Muscle of arm (tissue), 12 donors: ENCODE measurements around the gene NEDD4L. TPM values are rescaled to one million over a fixed set of nuclear protein-coding genes. Genes with fewer than 3 reads are reported as not detected.

Experiments used
- DNase-seq: peaks from one replicate; pipeline ENCODE4 v3.0.0-alpha.2; 2013
- polyA plus RNA-seq, 12 donors: library from polyadenylated mRNA; unstranded; fragments of 120-200 nt; gene quantifications; one replicate each; pipeline ENCODE4 v1.2.1, GENCODE V29; 2013; ENCODE audit not compliant: insufficient read length in 12 of 12

Gene NEDD4L
- polyA plus RNA-seq, 12 donors = 32.9 to 61.7 (median 43.5) TPM; not detected in 1

- DNase-seq = no peak
Observed at GRCh38 chr18:58287353-58288274, 243.6 kb downstream of the NEDD4L start.

- no peak for DNase-seq
Observed at GRCh38 chr18:58288921-58289797, 245.1 kb downstream of the NEDD4L start.

GRCh38 chr18:58290116-58290695 lies 246.2 kb downstream of the NEDD4L start:
- DNase-seq = no peak

- no peak for DNase-seq
Observed at GRCh38 chr18:58291131-58291530, 247.1 kb downstream of the NEDD4L start.

GRCh38 chr18:58292638-58293037 lies 248.6 kb downstream of the NEDD4L start:
- DNase-seq = no peak

- no peak for DNase-seq
Observed at GRCh38 chr18:58297198-58297597, 253.2 kb downstream of the NEDD4L start.

DNA sequence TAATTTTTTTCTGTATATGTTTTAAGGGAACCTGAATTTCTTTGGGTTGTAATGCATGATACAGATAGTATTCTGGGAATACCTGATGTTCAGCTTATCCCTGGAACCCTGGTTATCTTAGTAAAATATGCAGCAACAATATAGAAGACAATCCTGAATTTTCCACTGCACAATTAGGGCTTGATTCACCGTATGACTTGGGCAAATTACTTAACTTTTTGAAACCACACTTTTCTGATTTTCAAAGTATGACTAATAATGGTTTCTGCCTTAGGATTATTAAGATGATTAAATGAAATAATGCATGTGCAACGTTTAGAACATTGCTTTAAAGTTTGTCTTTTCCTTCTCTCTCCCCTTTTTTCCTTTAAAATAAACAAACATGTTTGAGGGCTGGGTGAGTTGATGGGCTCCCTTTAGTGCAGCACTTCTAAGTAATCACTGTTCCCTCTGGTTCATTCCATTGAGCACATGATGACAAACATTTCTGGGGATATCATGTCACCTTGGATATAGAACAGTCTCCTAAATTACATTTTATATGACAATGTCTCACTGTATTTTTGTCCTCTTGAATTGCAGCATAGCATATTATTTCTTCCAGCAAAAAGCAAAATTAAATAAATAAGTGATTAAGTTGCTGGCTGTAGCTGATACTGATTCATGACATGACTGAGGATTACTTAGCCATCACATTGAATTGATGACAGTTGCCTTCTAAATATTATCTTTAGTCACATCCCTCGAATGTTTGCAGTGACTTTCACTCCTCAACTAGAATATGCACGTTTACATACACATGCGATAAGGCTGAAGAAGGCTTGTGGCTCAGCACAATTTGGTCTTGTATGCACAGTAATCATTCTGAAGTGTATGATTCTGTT lies 254.5 kb downstream of the NEDD4L start:
- no peak for DNase-seq

DNA sequence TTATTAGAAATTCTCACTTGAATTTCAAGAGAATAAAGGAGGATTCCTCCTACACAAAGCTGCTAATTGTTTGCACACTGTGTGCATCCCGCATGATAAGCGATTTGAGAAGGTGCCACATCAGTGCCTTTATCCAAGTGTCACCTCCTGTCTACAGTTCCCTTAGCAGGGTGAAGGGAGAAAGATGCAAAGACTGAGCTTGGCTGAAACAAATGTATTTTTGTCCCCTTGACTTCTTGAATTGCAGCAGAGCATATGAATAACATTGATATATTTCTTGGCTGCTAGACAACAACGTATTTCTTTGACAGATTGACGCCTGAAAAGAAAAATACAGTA lies 255.1 kb downstream of the NEDD4L start:
- DNase-seq = no peak

- DNase-seq = no peak
Observed at GRCh38 chr18:58299936-58300335, 255.9 kb downstream of the NEDD4L start.

- DNase-seq = no peak
Observed at GRCh38 chr18:58300867-58301266, 256.8 kb downstream of the NEDD4L start.

DNA sequence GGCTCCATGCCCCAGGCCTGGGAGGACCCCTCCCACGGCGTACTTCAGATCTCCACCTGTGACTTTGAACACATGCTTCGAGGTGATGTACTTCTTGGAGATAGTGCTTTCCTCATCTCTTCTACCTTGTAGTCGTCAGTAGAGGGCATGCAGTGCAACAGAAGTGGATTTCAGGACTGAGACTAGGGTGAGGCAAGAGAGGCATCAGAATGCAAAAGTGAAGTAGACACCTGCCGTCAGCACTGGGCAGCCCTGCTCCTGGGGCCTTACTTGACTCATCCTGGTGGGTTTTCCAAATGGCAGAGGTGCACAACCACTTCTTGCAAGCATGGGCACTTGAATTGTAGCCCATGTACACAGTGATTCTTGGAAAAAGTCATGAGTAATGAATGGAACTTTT lies 258.8 kb downstream of the NEDD4L start:
- no peak for DNase-seq

DNA sequence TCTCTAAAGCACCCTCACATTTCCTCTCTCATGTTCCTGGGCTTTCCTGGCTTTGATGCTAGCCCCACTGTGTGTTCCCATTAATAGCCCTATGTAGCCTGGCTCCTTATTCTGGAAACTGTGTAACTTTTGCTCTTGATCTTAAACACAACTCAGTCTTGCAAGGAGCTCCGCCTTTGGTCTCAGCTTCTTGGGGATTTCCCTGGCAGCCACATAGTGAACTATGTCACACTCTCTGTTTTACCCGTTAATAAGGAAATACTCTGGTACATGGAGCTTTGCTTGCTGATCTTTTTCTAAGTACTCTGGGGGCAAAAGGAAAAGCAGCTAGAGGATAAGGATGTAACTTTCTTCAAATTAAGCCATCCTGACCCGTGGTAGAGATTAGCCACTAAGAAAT lies 259.3 kb downstream of the NEDD4L start:
- no peak for DNase-seq

DNA sequence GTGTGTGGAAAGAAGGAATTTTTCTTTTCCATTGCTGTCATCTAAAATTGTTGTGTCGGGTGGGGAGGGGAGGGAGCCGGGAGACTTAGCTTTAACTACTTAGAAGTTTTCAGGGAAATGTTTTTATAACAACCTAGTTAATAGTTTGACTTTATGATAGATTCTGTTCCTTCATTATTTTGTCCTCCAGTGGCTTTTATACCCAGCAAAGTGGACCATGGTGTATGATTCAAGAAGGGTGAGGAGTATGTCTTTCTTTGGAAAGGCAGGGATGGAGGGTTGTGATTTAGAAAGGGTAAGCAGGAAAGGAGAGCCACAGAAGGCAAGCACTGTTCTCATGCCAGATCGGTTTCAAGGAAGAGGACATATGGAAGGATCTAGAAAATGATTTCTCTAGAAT lies 261.8 kb downstream of the NEDD4L start:
- no peak for DNase-seq

DNA sequence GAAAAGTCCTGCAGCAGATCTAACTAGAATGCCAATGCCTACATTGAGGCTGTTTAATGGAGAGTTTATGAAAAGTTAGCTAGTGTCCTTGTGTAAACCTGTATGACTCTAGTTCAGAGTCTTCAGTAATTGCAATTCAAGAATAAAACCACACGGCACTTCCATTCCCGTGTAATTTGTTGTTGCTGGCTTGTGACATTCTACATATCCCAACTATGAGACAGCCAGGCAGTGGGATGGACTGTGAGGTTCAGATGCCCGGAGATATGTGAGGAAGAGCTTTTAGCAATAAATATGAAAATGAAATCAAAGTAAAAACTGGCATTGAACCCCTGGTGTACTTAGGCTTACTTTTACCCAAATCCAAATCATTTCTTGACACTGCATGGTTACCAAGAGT lies 263.4 kb downstream of the NEDD4L start:
- no peak for DNase-seq

GRCh38 chr18:58308463-58308862 lies 264.4 kb downstream of the NEDD4L start:
- DNase-seq = no peak

DNA sequence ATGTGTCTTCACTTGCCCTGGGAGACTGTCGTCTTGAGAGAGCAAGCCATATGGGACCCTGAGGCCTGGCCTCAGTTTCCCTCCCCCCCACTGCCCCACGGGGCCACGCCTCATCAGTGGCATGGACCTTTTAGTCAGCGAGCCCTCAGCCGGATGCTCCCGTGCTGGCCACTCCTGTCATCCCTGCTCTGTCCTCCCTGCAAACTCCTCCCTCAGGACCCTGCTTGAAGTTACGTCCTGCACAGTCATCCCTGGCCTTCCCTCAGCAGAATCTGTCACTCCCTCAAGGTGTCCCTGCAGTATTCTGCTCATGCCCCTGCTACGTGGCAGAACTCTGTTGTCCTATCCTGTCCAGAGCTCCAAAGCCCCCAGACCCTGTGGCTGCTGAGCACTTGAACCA lies 265.1 kb downstream of the NEDD4L start:
- no peak for DNase-seq

GRCh38 chr18:58309610-58310239 lies 265.7 kb downstream of the NEDD4L start:
- no peak for DNase-seq

DNA sequence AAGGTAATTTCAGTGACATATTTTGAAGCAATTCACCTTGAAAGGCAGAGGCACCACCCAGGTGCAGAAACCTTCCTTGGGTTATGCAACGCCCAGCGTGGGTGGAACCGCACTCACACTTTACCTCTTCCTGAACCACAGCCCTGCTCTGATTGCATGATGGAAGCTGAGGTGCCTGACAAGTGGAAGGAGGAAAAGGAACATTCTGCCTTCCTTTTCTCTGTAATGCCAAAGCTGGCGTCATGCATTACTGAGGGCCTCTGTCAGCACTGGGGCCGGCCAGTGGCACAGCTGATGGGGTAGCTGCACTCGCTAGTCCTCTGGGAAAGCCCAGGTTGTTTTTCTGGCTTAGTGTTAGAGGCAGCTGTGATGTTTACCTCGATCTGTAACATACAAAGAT lies 266.5 kb downstream of the NEDD4L start:
- DNase-seq = no peak

GRCh38 chr18:58311390-58311789 lies 267.4 kb downstream of the NEDD4L start:
- no peak for DNase-seq

DNA sequence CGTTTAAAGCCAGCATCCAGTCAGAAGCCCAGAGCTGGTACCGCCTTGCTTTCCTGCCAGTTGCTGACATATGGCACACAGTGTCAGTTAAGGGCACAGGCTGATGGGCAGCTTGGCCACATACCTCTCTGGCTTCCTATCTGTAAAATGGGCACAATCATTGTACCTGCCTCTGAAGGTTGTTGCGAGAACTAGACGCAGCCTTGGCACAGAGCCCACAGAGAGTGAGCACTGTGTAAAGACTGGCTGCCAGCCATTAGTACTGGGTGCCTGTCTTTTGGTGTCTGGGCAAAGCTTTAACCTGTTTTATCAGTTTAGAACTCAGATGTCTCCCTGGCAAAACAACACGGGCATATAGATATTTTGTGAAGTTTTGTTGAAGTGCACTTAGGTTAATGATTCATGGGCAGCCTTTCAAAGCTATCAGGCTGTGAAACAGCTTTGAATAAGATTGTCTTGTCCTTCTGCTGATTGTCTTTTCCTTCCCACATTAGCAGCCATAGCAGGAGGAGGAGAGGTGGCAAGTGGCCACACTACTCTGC lies 269.5 kb downstream of the NEDD4L start:
- DNase-seq = no peak

DNA sequence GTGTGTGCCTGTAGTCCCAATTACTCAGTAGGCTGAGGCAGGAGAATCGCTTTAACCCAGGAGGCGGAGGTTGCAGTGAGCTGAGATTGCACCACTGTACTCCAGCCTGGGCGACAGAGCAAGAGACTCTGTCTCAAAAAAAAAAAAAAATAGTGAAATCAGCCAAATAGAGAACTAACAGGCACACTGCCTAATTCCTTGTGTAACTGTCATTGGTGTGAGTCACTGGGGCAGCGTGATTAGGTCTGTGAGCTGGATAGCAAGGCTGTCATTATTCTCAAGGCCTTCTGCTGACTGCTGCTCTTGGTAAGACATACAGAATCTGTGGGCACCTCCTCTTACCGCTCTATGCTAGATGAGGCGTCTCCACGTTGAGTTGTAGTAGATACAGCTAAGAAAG lies 270.3 kb downstream of the NEDD4L start:
- no peak for DNase-seq
